Tibial nerve (tissue), 4 donors: ENCODE results near the gene TESMIN.

Source experiments
- CTCF ChIP-seq, 5 experiments: fragments of 200-600 bp in 3 of 5; fragments of 450-650 bp in 2 of 5; sonication (generic) in 3 of 5; IDR thresholded peaks; one replicate each; pipeline ENCODE4 v1.5.1; 2016 to 2019; ENCODE audit warnings: antibody characterized with exemption in 5 of 5, mild to moderate bottlenecking in 3 of 5, moderate library complexity in 2 of 5
- EP300 ChIP-seq, 2 donors: sonication (generic); formaldehyde crosslinking; IDR thresholded peaks; one replicate each; pipeline ENCODE4 v1.6.1; 2017; ENCODE audit warnings: antibody characterized with exemption in 2 of 2, mild to moderate bottlenecking in 1 of 2
- POLR2A ChIP-seq, 2 donors: fragments of 450-650 bp; IDR thresholded peaks; one replicate each; pipeline ENCODE4 v1.6.1; 2017; ENCODE audit warnings: antibody characterized with exemption in 2 of 2, mild to moderate bottlenecking in 2 of 2, moderate library complexity in 2 of 2

DNA sequence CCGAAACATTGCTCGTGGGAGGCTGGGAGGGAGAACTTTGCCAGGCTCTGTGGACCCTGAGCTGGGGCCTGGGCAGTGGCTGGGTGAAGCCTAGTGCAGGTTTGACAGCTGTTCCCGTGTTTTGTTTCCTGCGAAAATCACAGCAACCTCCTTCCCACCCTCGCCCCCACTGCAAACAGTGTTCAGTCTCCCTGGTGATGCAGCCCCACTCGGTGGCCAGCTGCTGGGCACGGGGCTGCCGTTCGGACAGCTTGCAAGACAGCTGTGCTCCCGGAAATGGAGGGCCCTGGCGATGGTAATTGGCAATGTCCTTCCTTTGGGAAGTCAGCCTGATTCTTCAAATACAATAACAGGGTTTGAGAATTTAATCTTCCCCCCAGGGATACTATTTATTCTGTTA lies 77.3 kb downstream of the TESMIN start:
- TF ChIP-seq POLR2A (IDR thresholded peaks at IDR 0.05) (no peak), CTCF (IDR thresholded peaks at IDR 0.05) (no peak), EP300 (IDR thresholded peaks at IDR 0.05) (no peak)
